ENCODE measurements around the gene C19orf12. TPM values are rescaled to one million over a fixed set of nuclear protein-coding genes. Genes with fewer than 3 reads are reported as not detected.

Gene C19orf12
- total RNA-seq, 2 experiments from 2014 or later = 12.5 to 20.6 TPM

- no TSS peak for BruUV-seq (replicated peaks)
- H3K4me2 ChIP-seq (ENCODE audit: low read length) = no peak overlapping the region
- H3K9me3 ChIP-seq (ENCODE audit: low read length) = no peaks in the 10 kb centered on the region
- no peak overlapping the region for H3K27ac ChIP-seq (ENCODE audit: low read depth, low read length, poor library complexity, severe bottlenecking)
- H3K4me1 ChIP-seq (ENCODE audit: insufficient read depth, low read length, poor library complexity, severe bottlenecking) = peaks cover 4% of the 10 kb centered on the region
- no peak for TF ChIP-seq CTCF (conservative IDR thresholded peaks at IDR 0.05; ENCODE audit: low read length)
- no peak for TF ChIP-seq EZH2phosphoT487 (IDR thresholded peaks at IDR 0.05; ENCODE audit: borderline replicate concordance, low read depth, low read length)
- H4K20me1 ChIP-seq (ENCODE audit: insufficient read depth, low read length) = no peaks in the 10 kb centered on the region
- CTCF ChIA-PET (ENCODE audit: unreplicated experiment) = interaction anchor here (0.7 kb wide), 1 partner anchor 169 kb away, joined by 3 read pairs; no protein-coding TSS in a partner anchor
- H2AFZ ChIP-seq (ENCODE audit: low read length) = no peak overlapping the region
- intact Hi-C loops (cut with micrococcal nuclease; ENCODE audit: unreplicated experiment) = no loop called here
- no peaks in the 10 kb centered on the region for H3K79me2 ChIP-seq (ENCODE audit: insufficient read depth, low read depth, low read length)
- POLR2A ChIA-PET = no interaction called here
- no peaks in the 10 kb centered on the region for H3K9me2 ChIP-seq (ENCODE audit: insufficient read depth, low read length)
- H3K4me3 ChIP-seq (ENCODE audit: low read depth, low read length, poor library complexity, severe bottlenecking) = no peak overlapping the region
- DNase-seq (ENCODE audit: low spot score) = no peak
- no peaks in the 10 kb centered on the region for H3K36me3 ChIP-seq (ENCODE audit: insufficient read depth, low read length)
Observed at GRCh38 chr19:29757551-29757950, 42.5 kb upstream of the C19orf12 start.

GRCh38 chr19:29753934-29754305 lies 38.9 kb upstream of the C19orf12 start:
- H3K9me3 ChIP-seq (ENCODE audit: low read length) = no peaks in the 10 kb centered on the region
- no peaks in the 10 kb centered on the region for H3K9me2 ChIP-seq (ENCODE audit: insufficient read depth, low read length)
- no peak overlapping the region for H3K4me2 ChIP-seq (ENCODE audit: low read length)
- intact Hi-C loops (cut with micrococcal nuclease; ENCODE audit: unreplicated experiment) = no loop called here
- no peaks in the 10 kb centered on the region for H3K36me3 ChIP-seq (ENCODE audit: insufficient read depth, low read length)
- no peaks in the 10 kb centered on the region for H3K4me1 ChIP-seq (ENCODE audit: insufficient read depth, low read length, poor library complexity, severe bottlenecking)
- TF ChIP-seq CTCF (conservative IDR thresholded peaks at IDR 0.05; ENCODE audit: low read length) (no peak), EZH2phosphoT487 (IDR thresholded peaks at IDR 0.05; ENCODE audit: borderline replicate concordance, low read depth, low read length) (no peak)
- no TSS peak for BruUV-seq (replicated peaks)
- CTCF ChIA-PET (ENCODE audit: unreplicated experiment) = no interaction called here
- H2AFZ ChIP-seq (ENCODE audit: low read length) = no peak overlapping the region
- H3K27ac ChIP-seq (ENCODE audit: low read depth, low read length, poor library complexity, severe bottlenecking) = no peak overlapping the region
- DNase-seq (ENCODE audit: low spot score) = no peak
- H4K20me1 ChIP-seq (ENCODE audit: insufficient read depth, low read length) = no peaks in the 10 kb centered on the region
- no peak overlapping the region for H3K4me3 ChIP-seq (ENCODE audit: low read depth, low read length, poor library complexity, severe bottlenecking)
- POLR2A ChIA-PET = no interaction called here
- H3K79me2 ChIP-seq (ENCODE audit: insufficient read depth, low read depth, low read length) = no peaks in the 10 kb centered on the region

- Histone ChIP-seq H3K27ac (ENCODE audit: low read depth, low read length, poor library complexity, severe bottlenecking) (no peak overlapping the region), H2AFZ (ENCODE audit: low read length) (no peak overlapping the region), H3K9me2 (ENCODE audit: insufficient read depth, low read length) (no peaks in the 10 kb centered on the region), H3K9me3 (ENCODE audit: low read length) (no peaks in the 10 kb centered on the region), H3K4me2 (ENCODE audit: low read length) (no peak overlapping the region), H4K20me1 (ENCODE audit: insufficient read depth, low read length) (no peaks in the 10 kb centered on the region), H3K79me2 (ENCODE audit: insufficient read depth, low read depth, low read length) (no peaks in the 10 kb centered on the region), H3K36me3 (ENCODE audit: insufficient read depth, low read length) (no peaks in the 10 kb centered on the region), H3K4me3 (ENCODE audit: low read depth, low read length, poor library complexity, severe bottlenecking) (no peak overlapping the region), H3K4me1 (ENCODE audit: insufficient read depth, low read length, poor library complexity, severe bottlenecking) (no peaks in the 10 kb centered on the region)
- intact Hi-C loops (cut with micrococcal nuclease; ENCODE audit: unreplicated experiment) = no loop called here
- DNase-seq (ENCODE audit: low spot score) = no peak
- ChIA-PET CTCF (ENCODE audit: unreplicated experiment) (interaction anchor here (0.6 kb wide), 1 partner anchor 116 kb away, joined by 5 read pairs; no protein-coding TSS in a partner anchor), POLR2A (no interaction called here)
- TF ChIP-seq EZH2phosphoT487 (IDR thresholded peaks at IDR 0.05; ENCODE audit: borderline replicate concordance, low read depth, low read length) (no peak), CTCF (conservative IDR thresholded peaks at IDR 0.05; ENCODE audit: low read length) (no peak)
- BruUV-seq (replicated peaks) = no TSS peak
Observed at GRCh38 chr19:29753190-29753933, 38.3 kb upstream of the C19orf12 start.

All from OCI-LY7 (cell line).